Stimulated activated CD4-positive, alpha-beta T cell treated with anti-CD3 and anti-CD28 coated beads, TNF-alpha, amount 100 ng/mL, for 4 hours (primary cell): ENCODE data around the gene MCM8.
"Not testable (repeated sequence)": the region's sequence is repeated elsewhere in the genome, so short reads cannot be mapped to it uniquely, and the experiment has no call there.

Experiments used
- DNase-seq, 3 experiments: peaks; one replicate each; pipeline ENCODE4 v3.0.0-alpha.2; 2020; ENCODE audit warnings: low read depth in 3 of 3

Gene MCM8

DNA sequence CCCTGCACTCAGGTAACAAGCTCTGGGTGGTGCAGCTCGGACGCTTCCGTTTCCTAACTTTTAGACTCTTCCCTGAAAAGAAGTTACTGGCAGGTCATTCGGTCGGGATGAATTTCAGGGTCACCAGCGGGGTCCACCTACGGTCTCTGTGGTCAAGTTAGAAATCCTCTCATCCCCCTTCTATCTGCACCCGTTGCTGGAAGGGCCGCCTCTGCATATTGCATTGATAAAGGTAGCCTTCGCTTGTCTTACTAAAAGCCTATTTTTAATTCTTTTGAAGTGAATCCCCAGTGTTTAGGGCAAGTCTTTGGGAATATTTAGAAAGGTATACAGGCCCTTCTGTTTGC, 56.1 kb downstream of the MCM8 start:
- no peak for DNase-seq

DNA sequence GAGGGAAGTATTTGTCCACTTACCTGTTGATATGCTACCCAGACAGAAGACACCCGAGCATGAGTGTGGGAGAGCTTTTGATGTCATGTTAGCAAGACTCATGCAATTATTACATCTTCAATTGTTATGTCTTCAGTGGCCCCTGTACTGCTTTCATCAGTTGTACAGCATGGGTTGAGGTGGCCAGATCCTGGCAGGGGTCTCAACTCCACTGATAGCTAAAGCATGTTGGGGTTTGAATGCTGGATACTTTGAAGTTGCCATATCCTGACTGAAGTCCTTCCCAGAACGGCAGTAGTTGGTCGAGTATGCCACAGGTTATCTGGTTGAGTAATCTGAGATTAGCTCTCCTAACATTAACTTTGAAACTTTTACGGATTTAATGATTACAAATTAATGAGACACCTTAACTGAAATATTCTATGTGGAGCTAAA, 56.7 kb downstream of the MCM8 start:
- no peak for DNase-seq

DNA sequence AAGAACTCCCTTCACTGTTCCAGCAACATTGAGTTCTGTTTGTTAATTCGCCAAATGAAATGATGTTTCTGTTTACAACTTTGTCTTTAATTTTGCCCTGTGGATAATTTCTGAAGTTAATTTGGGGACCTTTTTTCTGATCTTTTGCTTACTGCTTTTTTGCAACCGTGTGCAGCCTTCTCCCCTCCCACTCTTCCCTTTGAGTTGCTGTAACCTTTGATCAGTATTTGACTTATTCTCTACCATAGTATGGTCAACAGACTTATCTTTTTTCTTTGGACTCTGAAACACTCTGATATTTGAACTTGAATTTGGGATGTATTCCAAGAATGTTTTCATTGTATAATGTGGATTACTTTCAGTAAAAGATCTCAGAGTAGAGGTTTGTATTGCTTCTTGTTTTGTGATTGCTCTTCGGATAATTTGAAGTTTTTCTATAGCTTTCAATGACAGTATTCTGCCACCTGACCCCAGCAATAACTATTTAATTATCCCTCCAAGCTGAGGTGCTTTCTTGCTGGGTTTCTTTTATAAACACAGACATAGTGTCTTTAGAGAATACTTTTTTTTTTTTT, 57.2 kb downstream of the MCM8 start:
- DNase-seq, result no peak

DNA sequence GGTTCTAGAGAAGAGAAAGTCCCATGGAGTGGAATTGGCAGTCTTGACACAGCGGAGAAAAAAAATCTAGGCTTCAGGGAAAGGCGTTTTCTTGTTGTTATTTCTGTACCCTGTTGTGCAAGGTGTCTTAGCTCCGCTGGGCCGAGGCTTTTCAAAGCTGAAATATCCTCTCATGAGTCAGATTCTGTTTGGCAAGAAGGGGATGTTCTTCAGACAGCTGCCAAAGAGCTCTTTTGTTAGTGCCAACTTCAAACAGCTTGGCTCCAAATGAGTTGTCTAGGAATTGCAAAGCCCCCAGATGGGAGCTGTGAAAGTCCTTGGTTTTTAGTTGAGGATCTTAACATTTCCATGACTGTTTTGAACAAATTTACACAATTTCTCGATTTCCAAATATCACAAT, 57.8 kb downstream of the MCM8 start:
- DNase-seq, result no peak

DNA sequence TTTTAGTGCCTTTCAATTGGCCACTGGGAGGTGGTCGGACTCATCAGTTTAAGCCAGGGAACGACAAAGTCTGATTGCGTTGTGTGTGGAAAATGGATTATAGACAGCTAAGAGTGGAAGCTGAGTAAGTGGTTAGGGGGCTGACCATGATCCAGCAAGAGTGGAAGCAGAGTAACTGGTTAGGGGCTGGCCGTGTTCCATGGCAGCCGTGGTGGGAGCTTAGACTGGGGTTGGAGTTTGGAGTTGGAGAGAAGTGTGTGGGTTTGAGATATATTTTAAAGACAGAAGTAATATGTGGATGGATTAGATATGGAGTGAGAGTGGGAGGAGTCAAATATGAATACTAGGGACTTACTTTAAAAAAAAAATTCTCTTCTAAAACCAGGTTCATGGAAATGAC, 61.7 kb downstream of the MCM8 start:
- DNase-seq, result no peak

DNA sequence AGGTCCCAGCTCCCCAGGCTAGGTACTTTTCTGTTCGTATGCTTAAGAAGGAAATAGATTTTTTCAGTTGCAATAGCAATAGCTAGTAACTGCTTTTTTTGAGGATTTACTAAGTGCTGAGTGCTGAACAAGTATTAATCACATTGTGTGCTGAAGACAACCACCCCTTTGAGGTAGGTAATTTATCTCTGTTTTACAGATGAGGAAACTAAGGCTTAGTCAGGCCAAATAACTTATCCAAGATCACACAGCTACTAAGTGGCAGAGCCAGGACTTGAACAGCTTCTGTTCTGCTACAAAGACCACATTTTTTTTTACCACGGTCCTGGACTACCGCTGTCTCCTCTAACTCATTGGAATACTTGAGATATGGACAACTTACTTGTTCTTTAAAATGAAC, 63.6 kb downstream of the MCM8 start:
- DNase-seq, result no peak

DNA sequence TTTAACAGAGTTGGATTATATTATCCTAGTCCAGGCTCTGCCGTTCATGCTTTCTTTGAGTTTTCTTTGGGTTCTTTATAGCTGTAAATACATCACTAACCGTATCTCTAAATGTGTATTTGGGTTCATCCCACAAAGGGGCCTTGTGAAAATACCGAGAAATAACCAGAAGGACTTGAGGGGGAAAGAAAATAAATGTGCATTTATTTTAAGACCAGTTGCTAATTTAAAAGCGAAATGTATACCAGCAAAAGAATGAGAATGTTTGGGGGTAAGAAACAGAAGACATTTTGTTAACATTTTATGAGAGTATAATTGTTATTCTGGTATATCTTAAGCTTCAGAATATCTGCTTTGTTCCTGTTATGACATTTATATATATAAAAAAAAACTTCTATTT, 64.5 kb downstream of the MCM8 start:
- no peak for DNase-seq

DNA sequence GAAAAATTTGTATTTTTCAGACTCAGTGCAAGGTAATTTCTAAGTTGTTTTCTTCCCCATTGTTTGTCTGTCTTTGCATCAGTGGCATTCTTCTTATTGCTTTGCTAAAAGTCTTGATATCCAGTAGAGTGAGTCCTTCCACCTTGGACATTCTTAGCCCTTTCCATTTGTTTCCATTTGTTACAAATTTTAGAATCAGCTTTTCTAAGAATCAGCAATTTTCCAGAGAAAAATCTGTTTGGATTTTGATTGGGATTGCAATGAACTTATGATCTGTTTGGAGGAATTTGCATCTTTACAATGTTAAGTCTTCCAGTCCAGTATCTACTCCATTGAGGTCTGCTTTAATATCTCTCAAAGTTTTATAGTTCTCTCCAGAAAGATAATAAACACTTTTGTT, 67.0 kb downstream of the MCM8 start:
- DNase-seq, result no peak

DNA sequence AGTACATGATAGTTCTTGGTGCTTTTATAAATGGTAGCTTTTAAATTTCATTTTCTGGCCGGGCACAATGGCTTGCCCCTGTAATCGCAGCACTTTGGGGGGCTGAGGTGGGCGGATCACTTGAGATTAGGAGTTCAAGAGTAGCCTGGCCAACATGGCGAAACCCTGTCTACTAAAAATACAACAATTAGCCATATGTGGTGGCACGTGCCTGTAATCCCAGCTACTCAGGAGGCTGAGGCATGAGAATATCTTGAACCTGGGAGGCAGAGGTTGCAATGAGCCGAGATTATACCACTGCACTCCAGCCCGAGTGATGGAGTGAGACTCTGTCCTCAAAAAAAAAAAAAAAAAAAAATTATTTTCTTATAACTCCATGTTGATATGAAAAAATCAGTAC, 67.4 kb downstream of the MCM8 start:
- no peak for DNase-seq

DNA sequence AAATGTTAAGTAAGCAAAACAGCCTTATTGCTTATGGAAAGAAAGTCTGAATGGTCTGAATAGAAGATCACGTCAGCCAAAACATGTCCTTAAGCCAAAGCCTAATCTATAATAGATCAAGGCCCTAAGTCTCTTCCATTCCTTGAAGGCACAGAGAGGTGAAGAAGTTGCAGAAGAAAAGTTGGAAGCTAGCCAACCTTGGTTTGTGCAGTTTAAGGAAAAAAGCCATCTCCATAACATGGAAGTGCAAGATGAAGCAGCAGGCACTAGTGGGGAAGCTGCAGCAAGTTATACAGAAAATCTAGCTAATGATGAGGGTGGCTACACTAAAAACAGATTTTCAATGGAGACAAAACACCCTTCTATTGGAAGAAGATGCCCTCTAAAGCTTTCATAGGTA, 74.3 kb downstream of the MCM8 start:
- DNase-seq, result no peak

DNA sequence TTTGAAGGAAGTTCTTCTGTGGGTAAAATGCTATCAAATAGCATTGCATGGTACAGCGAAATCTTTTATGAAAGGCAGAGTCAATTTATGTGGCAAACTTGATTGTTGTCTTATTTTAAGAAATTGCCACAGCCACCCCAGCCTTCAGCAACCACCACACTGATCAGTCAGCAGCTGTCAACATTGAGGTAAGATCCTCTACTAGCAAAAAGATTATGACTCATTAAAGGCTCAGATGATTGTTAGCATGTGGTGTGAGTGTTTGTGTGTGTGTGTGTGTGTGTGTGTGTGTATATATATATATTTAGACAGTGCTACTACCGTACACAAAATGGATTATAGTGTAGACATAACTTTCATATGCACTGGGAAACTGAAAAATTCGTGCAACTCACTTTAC, 75.6 kb downstream of the MCM8 start:
- DNase-seq, result no peak

DNA sequence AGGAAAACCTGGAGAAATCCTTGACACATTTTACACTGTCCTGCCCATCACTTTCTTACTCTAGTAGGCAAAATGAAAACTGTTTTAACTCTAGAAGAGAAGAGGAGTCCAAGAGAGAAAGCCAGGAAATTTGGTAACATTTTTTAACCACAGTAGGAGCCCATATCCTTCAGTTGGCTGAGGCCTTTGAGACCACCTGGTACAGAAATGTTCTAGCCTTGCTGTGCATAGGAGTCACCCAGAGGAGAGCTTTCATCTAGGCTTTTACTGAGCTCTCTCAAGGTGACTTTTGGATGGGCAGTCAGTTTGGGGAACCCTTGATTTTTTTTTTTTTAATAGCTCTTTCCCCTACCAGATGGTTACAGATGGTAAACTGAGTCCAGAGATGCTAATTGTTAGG, 78.4 kb downstream of the MCM8 start:
- no peak for DNase-seq

DNA sequence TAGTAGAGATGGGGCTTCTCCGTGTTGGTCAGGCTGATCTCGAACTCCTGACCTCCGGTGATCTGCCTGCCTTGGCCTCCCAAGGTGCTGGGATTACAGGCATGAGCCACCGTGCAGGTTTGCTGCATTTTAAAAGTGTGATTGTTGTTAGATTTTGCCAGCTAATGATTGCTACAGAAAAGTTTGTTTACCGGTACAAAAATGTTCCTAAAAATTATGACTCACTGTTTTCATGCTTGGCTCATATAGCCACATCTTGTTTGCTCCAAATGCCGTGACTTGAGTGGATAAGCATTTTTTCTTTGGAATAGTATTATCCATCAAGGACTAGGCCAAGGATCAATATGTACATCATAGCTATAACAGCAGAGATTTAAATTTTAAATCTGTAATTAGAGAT, 79.1 kb downstream of the MCM8 start:
- no peak for DNase-seq

DNA sequence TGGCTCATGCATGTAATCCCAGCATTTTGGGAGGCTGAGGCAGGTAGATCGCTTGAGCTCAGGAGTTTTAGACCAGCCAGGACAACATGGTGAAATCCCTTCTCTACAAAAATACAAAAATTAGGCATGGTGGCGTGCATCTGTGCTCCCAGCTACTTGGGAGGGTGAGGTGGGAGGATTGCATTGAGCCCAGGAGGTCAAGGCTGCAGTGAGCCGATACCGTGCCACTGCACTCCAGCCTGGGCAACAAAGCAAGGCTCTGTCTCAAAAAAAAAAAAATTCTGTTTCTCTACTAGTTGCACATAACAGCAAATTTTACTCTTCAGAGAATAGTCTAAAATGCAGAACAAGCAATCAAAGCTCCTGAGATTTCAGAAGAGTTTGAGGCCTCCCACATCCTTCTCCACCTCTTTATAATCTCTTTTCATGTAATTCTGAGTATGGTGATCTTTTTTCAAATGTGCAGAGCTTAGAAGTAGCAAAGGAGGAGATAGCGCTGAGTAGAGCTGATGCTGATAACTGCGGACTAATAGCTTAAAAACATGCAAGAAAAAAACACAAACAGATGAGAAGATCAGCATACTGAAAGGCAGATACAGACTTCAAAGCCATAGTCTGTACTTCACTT, 80.1 kb downstream of the MCM8 start:
- no peak for DNase-seq

DNA sequence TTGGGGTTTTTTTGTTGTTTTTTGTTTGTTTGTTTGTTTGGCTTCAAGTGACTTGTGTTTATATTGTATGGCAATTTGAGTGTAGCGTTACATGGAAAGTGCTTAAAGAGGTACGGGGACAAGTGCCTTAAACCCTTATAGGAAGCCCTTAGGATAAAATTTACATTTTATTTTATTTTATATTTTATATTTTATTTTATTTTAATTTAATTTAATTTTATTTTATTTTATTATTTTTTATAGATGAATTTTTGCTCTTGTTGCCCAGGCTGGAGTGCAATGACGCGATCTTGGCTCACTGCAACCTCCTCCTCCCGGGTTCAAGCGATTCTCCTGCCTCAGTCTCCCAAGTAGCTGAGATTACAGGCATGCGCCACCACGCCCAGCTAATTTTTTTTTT, 82.5 kb downstream of the MCM8 start:
- not testable (repeated sequence) for DNase-seq

DNA sequence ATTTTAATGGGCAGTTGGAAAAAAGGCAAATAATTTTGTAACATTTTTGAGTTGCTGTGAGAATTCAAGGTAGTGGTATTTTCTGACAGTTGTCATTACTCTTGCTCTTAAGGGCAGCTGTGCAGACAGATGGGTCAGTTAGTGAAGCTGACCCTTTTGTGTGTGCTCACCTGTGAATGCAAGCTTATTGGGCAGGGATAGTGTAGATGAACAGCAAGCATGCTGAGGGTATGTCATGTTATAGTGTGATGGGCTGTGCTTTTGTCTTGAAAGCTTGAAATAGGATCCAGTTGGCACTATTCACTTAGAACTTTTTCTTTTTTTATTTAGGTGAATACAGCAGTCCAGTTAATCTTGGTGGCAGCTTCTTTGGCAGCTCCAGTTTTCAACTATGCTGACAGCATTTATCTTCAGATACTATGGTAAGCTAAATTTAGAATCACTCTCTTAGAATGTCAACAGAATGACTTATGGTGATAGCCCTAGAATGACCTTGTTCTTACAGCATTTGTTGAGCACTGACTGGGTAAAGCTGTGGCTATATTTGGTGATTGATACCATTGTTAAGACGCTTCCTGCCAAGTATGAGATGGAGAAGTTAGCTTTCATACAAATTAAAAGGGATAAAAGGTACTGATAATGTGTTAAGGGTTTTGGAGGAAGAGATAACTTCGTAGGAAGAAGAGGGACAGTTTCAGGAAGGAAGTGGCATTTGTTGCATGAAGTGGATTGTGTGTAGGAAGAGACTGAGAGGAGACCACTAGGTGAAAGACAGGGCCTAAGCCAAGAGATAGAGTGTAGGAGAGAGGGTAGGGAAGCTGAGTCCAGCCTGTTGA, 83.9 kb downstream of the MCM8 start:
- no peak for DNase-seq

DNA sequence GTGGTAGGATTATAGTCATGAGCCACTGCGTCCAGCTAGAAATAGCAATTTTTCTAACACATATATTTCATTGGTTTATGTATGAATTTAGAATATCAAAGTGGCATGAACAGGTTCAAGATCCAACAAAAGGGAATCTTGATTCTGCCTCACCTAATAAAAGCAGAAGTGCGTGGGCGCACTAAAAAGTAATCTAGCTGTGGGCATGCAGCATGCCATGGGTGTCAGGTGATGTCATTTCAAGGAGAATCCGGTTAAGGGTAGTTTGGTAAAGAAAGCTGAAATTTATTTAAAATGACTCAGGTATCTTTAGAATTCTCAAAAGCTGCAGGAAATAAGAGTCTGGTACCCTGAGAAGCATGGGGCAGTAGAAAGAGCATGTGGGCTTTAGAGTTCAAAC, 85.8 kb downstream of the MCM8 start:
- DNase-seq, result no peak

DNA sequence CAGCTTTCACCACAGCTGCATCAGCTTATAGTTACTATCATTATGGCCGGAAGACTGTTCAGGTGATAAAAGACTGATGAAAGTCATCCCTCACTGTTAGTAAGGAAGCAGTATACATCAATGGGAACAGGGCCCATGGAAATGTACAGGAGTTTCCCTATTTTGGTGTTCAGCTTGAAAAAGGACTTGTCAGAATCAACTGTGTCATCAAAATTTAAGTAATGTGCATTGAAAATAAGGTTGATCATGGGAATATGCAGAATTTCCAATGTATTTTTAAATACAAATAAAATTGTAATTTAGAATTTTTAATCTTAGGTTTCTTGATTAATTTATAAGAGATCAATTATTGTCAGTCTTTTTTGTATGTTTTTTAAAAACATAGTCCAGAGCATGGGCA, 86.6 kb downstream of the MCM8 start:
- no peak for DNase-seq

DNA sequence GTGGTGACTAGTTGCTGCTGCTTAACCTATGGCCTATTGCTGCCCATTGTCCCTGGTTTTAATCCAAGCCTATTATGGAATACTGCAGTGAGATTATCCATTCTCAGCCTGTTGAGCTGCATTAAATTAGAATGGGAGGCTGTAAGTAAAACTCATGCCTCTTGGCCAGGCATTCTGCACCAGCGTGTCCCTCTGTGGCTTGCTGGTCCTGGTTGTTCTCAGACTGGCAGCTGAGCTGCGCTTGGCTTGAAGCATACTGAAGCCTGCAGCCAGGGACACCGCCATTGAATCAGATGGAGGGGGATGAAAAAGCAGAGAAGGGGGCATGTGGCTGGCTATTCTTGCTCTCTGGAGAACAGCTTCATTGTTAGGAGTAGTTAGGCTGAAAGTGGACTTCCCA, 87.8 kb downstream of the MCM8 start:
- DNase-seq, result no peak

DNA sequence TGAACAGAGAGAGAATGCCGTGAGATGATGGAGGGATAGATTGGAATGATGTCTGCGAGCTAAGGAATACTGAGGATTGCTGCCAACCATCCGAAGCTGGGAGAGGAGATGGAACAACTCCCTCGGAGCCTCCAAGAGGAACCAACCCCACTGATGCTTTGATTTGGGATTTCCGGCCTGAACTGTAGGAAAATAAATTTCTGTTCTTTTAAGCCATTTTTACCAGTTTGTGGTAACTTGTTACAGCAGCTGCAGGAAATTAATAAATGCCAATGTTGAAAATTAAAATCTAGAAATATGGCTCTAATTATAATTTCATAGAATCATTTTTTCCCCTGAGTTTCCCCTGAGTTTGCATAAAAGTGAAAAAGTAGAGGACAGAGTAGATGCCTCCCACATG, 89.3 kb downstream of the MCM8 start:
- DNase-seq, result no peak

DNA sequence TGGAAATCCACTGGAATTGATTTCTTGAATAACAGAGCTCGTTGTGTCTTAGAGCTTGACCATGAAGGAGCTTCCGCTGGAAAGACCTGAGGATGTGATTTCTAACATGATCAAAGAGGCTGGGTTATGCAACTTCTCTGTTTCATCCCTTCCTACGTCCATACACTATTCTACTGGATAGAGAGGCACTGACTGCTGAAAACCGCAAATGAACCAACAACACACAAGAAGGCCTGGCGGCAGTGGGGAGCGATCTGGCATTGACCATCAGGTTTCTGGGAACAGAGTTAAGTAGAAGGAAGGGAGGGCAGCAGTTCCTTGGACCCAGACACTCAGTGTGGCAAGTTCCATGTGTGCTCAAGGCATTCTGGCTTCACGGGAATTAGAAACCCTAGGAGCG, 90.1 kb downstream of the MCM8 start:
- no peak for DNase-seq

DNA sequence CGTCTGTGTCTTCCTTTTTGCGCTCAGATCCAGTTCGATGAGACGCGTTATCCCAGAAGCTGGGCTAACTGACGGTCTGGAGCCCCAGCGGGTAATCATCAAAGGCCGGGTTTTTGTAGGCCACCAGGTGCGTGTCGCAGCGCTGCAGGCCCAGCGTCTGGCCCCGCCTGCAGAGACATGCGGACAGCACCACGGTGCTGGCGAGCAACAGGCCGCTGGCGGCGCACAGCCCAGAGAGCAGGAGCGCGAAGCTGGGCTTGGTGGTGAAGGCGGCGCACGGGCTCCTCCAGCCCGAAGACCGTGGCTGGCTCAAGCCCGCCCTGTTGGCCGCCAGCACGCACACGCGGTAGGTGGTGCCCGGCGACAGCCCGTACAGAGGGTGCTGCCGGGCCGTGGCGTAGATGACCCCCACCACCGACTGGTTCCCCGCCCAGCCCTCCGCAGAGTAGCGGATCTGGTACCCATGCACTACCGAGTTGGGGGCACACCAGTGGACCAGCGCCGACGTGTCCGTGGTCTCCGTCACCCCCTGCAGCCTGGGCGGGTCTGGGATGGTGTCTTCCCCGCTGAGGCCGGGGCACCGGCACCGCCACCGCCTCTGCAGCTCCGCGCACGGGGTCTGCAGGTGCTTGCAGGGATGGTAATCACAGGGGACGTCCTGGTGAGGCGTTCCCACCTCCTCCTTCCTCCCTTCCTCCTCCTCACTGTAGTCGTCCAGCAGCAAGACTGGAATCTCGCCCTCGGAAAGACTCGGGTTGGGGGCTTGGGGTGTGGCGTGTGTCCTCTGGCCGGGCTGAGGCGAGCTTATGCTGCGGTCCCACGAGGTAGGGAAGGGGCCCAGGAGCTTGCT, 90.7 kb downstream of the MCM8 start:
- DNase-seq, result no peak
